ENCODE data around the gene HACD1. TPM values are rescaled to one million over a fixed set of nuclear protein-coding genes. Genes with fewer than 3 reads are reported as not detected.

Gene HACD1
- total and polyA plus RNA-seq, 10 of the 15 experiments (the other 5 are each of a cell fraction or from before 2014, with no cell fraction given), result 0.22 to 1.5 (median 0.78) TPM; not detected in 1

- H3K79me2 ChIP-seq (ENCODE audit: control insufficient read depth, insufficient read depth, low read length), result peaks cover 23% of the 10 kb centered on the region
- ChIA-PET CTCF (no interaction called here), SMC1A (ENCODE audit: uncharacterized antibody, unreplicated experiment) (interaction anchor here (0.6 kb wide), 1 partner anchor 40 kb away, joined by 3 read pairs; no protein-coding TSS in a partner anchor), POLR2A (no interaction called here), RAD21 (ENCODE audit: unreplicated experiment) (no interaction called here)
- WGBS (ENCODE audit: insufficient coverage, insufficient replicate concordance, low lambda C conversion rate, missing lambda C conversion rate), result 72% methylated on average over 4 of the region's 4 CpGs
- intact Hi-C loops (cut with micrococcal nuclease; ENCODE audit: unreplicated experiment) (no loop called here), in situ Hi-C loops (cut with MboI) (no loop called here)
- peaks cover 12% of the 10 kb centered on the region for H3K4me1 ChIP-seq (ENCODE audit: control insufficient read depth, insufficient read depth, low read length)
- BruUV-seq (replicated peaks), result no TSS peak
- H3K9me3 ChIP-seq (replicated peaks; ENCODE audit: control insufficient read depth, insufficient read depth, low read length), result no peaks in the 10 kb centered on the region
- peaks cover 2 to 5% of the 10 kb centered on the region in 2 experiments; a peak in 1 of 4 replicates for H3K36me3 ChIP-seq (ENCODE audit: control insufficient read depth in 2 of 2, insufficient read depth in 2 of 2, low read length in 1 of 2)
- no peak for DNase-seq (ENCODE audit: low read depth, low spot score)
- H3K4me3 ChIP-seq, result no peak overlapping the region
- peak; percentile 41 for FAIRE-seq
- TF ChIP-seq ATF3 (IDR thresholded peaks at IDR 0.05; ENCODE audit: borderline replicate concordance, extremely low read depth, low read depth, low read length) (no peak), HCFC1 (IDR thresholded peaks at IDR 0.05; ENCODE audit: low read length) (no peak), BRCA1 (IDR thresholded peaks at IDR 0.05; ENCODE audit: low read depth, low read length) (no peak), TAF1 (IDR thresholded peaks at IDR 0.05; ENCODE audit: borderline replicate concordance, low read depth, low read length) (no peak), KAT2A (conservative IDR thresholded peaks at IDR 0.05; ENCODE audit: control insufficient read depth, low read depth, low read length) (no peak), ZBTB40 (IDR thresholded peaks at IDR 0.05; ENCODE audit: borderline replicate concordance) (no peak), IKZF2 (IDR thresholded peaks at IDR 0.05) (no peak), ZBTB11 (CRISPR knock-in tag; IDR thresholded peaks at IDR 0.05) (no peak)
- no peaks in the 10 kb centered on the region for H3K27me3 ChIP-seq (replicated peaks in 1 of 2; ENCODE audit: control insufficient read depth in 2 of 2, insufficient read depth in 2 of 2, low read length in 1 of 2)
- ATAC-seq, result no peak
- H3K9ac ChIP-seq (ENCODE audit: control insufficient read depth, insufficient read depth, low read length), result no peak overlapping the region
- no peak overlapping the region for H3K4me2 ChIP-seq (ENCODE audit: control insufficient read depth, insufficient read depth)
- no peak overlapping the region for H3K27ac ChIP-seq (ENCODE audit: control insufficient read depth, insufficient read depth)
- no peaks in the 10 kb centered on the region for H4K20me1 ChIP-seq (ENCODE audit: control insufficient read depth, insufficient read depth)
- no peak overlapping the region for H2AFZ ChIP-seq (ENCODE audit: control insufficient read depth, low read depth, low read length)
Measured at GRCh38 chr10:17665747-17666146, 48.6 kb upstream of the HACD1 start.

Measured in GM12878 (cell line).